Stimulated activated CD8-positive, alpha-beta memory T cell treated with anti-CD3 and anti-CD28 coated beads, Interleukin-12 subunit alpha, Interleukin-12 subunit beta, amount 100 ng/mL, for 4 hours (primary cell): ENCODE results near the gene VCPKMT.

Experiments
- DNase-seq: peaks from one replicate; pipeline ENCODE4 v3.0.0-alpha.2; 2020; ENCODE audit warnings: low read depth

The VCPKMT gene

DNA sequence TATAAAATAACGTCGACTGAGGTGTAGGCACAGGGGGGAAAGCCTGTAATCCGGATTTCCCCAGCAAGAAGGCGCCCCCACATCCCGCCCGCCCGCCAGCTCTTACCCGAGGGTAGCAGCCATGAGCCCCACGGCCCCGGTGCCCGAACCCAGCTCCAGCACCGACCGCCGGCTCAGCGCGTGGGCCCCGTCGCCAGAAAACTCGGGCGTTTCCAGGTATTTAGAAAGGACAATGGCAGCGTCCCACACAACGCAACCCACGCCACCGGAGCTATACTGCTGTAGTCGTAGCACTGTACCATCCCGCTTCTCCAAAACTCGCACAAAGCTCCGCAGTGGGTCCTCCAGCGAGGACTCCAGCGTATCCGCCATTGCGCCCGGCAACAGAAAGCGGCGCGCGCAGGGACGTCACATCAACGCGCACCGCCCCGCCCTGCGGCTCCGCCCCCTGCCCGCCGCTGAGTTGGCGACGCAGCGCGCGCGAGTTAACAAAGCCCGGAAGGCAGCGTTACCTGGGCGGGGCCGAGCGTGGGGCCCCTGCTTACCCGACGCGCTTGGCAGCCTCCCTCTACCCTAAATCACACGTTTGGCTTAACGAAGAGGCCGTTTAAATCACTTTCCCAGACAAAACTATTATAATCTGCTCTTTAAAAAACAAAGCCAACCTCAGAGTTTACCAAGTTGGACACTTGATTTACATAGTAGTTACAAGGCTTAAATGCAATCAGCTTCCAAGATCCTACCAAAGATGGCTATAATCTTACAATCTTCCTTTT lies at the start of gene VCPKMT:
Gene VCPKMT (minus strand): TSS at position 392 of the 776 bp plus-strand sequence. CDS start 20 bp downstream, at position 372.
- peak; percentile 95 for DNase-seq

DNA sequence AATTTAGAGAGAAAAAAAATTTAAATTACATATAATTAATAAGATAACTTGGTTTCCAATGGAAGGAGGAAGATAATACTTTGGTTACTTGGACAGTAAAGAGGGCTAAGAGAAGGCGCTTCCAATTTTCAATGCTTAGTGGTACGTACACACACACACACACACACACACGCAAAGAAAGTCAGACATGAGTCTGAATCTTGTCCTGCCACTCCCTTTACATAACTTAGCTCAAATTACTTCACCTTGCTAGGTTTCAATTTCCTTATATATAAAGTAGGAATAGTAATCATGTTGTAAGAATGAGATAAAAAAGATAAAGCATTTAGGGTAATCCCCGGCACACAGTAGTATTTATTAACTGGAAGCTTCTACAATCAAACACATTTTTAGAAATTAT lies 39.7 kb upstream of the VCPKMT start:
- no peak for DNase-seq

DNA sequence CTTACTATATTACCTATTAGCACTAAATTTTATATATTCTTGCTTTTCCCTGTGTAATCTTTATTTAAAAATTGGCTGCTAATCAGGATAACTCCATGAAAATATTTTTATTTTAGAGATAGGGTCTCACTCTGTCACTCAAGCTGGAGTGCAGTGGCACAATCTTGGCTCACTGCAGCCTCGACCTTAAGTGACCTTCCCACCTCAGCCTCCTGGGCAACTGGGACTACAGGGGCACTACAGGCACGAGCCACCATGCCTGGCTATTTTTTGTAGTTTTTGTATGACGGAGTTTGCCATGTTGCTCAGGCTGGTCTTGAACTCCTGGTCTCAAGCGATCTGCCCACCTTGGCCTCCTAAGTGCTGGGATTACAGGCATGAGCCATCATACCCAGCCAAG lies 32.4 kb upstream of the VCPKMT start:
- DNase-seq = no peak

DNA sequence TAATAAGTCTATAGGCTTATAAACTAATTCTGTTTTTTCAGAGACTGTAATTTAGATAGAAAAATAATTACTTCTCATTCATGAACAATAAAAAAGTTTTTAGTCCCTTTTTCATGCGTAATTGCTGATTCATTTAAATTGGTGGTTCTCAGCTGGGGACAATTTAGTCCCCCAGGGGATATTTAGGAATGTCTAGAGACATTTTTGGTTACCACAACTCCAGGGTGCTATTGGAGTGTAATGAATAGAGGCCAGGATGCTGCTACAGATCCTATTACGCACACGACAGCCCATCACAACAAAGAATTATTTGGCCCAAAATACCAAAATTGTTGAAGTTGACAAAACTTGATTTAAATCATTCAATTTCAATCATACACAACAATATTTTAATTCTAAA lies 22.8 kb upstream of the VCPKMT start:
- no peak for DNase-seq

- DNase-seq = no peak
Observed at GRCh38 chr14:50127802-50128201, 11.4 kb upstream of the VCPKMT start.

DNA sequence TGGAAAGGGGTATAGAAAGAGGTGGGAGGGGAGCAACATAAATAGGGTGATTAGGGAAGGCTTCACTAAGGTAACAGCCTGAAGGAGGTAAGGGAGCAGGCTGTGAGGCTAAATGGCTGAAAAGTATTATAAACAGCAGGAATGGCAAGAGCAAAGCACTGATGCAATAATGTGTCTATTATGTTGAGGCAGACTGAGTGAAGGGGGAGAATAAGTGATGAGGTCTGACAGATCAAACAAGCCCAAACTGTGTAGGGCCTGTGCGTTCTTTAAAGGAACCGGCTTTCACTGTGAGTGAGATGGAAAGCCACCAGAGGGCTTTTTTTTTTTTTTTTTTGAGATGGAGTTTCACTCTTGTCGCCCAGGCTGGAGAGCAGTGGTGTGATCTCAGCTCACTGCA lies 6.7 kb upstream of the VCPKMT start:
- no peak for DNase-seq

DNA sequence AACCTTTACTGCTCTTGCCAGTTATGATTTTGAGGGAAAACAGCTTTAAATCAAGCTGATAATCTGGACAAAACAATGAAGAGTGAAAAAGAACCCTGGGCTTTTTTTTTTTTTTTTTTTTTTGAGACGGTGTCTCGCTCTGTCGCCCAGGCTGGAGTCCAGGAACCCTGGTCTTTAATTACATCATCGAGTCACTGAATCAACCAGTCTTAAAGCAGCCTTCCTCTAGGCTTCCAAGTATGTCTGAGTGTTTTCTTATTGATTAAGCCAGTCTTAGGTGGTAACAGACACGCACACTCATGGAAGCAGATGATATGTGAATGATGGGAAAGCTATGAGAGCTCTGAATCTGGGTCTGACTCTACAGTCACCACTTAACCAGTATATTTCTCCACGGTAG lies 5.9 kb upstream of the VCPKMT start:
- DNase-seq = no peak

GRCh38 chr14:50121486-50121885 lies 5.1 kb upstream of the VCPKMT start:
- no peak for DNase-seq

DNA sequence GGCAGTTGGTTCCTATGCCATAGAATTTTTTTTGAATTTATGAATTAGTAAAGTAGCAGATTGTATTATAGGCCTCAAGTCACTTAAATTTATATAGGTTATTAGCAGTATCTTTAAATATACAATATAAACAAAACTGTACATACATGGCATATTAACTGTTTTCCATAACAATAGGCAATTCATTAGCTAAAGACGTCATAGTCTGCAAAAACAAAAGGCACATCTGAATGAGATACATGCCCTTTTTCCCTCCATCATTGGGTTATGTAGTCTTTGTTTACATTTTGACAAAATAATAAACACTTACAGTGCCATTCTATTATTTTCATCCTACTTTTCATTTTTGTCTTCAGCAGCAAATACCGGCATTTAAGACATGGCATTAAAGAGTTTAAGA lies 1.1 kb upstream of the VCPKMT start:
- DNase-seq = no peak

DNA sequence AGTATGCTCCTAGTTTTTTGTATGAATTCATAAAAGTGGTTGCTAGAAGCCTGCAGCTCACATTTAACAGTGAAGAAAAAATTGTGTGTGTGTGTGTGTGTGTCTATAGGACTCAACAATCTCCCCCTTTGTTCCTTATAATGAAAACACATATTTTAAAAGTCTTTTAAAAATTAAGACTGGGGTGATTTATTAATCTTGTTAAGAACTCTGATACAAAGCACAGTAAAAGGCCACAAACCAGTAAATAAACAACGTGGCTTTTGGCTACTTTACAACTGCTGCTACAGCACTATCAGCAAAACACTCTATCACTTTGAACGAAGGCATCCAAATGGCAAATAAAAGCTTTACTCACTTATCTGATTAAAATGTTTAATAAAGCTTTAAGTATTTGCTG lies 594 bp upstream of the VCPKMT start:
- no peak for DNase-seq

DNA sequence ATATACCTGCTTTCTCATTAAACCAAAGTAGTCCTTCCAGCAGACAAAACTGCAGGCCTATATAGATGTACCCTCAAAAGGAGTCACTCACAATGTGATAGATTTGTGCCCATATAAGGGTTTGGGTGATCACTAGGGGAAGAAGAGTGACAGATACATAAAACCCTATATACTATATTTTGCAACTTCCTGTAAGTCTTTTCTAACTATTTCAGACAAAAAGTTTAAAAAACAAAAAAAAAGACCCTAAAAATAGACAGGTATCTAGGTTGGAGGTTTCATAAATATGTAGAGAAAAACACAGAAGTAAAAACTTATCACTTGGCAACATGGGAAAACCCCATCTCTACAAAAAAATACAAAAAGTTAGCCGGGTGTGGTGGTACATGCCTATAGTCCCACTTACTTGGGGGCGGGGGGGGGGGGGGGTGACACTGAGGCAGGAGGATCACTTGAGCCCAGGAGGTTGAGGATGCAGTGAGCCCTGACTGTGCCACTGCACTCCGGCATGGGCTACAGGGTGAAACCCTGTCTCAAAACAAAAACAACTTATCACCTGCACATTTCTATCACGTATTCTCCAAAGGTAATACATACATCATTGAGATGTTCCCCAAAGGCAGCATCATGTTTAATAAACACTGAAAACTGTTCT lies 2.9 kb downstream of the VCPKMT start:
- no peak for DNase-seq

DNA sequence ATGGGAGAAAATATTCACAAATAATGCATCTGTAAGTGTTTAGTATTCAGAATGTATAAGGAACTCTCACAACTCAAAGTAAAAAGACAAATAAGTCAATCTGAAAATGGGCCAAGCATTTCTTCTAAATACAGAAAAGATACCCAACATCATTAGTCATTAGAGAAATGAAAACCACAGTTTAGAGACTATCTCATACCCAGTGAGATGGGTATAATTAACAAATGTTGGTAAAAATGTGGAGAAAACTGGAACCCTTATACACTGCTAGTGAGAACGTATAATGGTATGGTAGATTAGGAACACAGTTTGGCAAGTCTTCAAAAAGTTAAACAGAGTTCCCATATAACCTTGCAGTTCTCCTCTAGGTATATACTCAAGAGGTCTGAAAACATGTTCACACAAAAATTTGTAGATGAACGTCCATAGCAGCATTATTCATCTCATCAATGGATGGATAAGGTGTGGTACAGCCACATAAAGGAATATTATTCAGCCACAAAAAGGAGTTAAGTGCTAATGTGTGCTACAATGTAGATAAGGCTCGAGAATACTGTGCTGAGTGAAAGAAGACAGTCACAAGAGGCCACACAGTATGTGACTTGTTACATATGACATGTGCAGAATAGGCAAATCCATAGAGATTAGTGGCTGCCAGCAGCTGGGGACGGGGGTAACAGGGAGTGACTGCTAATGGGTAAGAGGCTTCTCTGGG lies 5.9 kb downstream of the VCPKMT start:
- no peak for DNase-seq

GRCh38 chr14:50109342-50109741 lies 7.0 kb downstream of the VCPKMT start:
- DNase-seq = no peak

DNA sequence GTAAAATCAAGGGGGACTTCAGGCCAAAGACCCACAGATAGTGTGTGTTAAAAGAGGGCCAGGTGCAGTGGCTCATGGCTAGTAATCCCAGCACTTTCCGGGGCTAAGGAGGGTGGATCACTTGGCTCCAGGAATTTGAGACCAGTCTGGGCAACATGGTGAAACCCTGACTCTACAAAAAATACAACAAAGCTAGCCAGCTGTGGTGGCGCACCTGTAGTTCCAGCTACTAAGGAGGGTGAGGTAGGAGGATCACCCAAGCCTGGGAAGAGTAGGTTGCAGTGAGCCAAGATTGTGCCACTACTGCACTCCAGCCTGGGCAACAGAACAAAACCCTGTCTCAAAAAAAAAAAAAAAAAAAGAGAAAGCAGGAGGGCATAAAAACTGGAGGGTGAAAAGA lies 8.5 kb downstream of the VCPKMT start:
- DNase-seq = no peak

GRCh38 chr14:50106178-50106577 lies 10.2 kb downstream of the VCPKMT start:
- no peak for DNase-seq

GRCh38 chr14:50103558-50103957 lies 12.8 kb downstream of the VCPKMT start:
- no peak for DNase-seq

- DNase-seq = no peak
Observed at GRCh38 chr14:50101417-50101816, 15.0 kb downstream of the VCPKMT start.

DNA sequence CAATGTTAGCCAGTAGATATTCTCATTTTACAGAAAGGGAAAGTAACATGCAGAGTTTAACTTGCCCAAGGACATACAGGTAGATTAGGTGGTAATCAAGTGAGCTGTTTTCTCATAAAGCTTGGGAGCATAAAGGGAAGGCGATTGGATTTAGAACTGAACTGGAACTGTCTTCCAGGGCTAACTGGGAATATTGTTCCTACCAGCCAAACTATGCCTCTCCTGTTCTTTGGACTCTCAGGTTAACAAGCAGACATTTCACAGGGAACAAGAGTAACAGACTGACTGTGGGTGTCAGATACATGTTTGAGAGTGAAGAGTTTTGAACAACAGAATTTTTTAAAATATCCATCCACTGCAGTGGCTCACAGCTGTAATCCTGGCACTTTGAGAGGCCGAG lies 15.6 kb downstream of the VCPKMT start:
- no peak for DNase-seq

DNA sequence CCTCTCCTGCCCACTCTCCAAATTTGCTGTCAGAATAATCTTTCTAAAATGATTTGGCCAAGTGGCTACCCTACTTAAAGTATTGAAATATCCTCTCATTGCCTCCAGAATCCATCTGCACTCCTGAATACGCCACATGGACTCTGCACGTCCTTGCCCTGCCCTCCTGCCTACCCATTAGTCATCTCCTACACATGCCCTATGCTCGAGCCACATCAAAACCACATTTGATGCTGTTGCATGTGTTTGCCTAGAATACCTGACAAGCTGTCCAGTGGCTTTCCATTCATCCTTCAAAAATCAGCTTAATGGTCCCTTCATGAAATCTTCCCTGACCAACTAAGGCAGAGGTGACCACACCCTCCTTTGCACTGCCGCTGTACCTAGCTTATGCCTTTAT lies 17.0 kb downstream of the VCPKMT start:
- DNase-seq = no peak

- DNase-seq = no peak
Observed at GRCh38 chr14:50095895-50096294, 20.5 kb downstream of the VCPKMT start.

DNA sequence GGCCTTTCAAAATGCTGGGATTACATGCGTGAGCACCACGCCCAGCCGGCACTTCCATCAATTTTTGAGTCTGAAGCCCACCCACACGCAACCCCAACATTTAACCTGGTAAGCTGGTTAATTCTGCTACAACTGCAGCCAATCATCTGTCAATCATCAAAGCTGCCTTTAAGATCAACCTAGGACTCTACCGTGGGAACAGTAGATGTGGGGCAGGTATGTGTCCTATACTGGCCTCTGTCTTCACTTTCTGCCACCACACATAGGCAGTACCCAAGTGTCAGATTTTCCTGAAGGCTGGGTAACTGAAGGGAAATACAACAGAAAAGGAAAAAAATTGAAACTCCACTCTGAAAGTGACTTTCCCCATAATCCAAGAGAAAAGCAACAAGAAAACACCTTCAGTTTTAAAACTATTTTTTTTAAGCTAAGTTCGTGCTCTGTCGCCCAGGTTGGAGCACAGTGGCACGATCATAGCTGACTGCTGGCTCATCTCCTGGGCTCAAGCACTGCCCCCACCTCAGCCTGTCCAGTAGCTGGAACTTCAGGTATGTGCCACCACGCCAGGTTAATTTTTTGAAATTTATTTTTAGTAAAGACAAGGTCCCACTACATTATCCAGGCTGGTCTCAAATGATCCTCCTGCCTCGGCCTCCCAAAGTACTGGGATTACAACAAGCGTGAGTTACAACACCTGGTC lies 22.2 kb downstream of the VCPKMT start:
- no peak for DNase-seq

DNA sequence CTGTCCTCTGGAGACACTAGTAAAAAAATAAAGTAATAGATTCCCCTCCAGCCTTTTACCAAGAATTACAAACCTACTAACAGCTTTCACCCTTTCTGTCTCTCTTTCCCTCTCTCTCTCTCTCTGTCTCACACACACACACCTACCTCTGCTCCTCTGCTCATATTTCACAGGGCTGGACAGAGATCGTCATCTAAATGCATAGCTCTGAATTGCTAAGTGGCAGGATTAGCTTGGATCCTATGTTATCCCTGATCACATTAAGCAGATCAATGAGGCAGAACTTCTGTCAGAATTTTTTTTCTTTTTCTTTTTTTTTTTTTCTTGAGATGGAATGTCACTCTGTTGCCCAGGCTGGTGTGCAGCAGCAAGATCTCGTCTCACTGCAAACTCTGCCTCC lies 22.9 kb downstream of the VCPKMT start:
- DNase-seq = no peak
